Testis (tissue), 3 donors: Measurements from ENCODE around the gene ABHD18. TPM values are rescaled to one million over a fixed set of nuclear protein-coding genes. Genes with fewer than 3 reads are reported as not detected.
"Not testable (repeated sequence)": the region's sequence is repeated elsewhere in the genome, so short reads cannot be mapped to it uniquely, and the experiment has no call there.

Source experiments
- DNase-seq: peaks from one replicate; pipeline ENCODE4 v3.0.0-alpha.2; 2019
- H3K27ac ChIP-seq, 2 donors: fragments of 200-600 bp; sonication (generic); one replicate each; pipeline ENCODE4 v1.5.1; 2019
- H3K27me3 ChIP-seq: fragments of 200-600 bp; sonication (generic); one replicate; pipeline ENCODE4 v1.5.1; 2019
- H3K36me3 ChIP-seq: fragments of 200-600 bp; sonication (generic); one replicate; pipeline ENCODE4 v1.5.1; 2017; ENCODE audit warnings: low read depth; ENCODE audit errors: missing control alignments
- H3K4me1 ChIP-seq: fragments of 200-600 bp; sonication (generic); one replicate; pipeline ENCODE4 v1.5.1; 2019
- H3K4me3 ChIP-seq, 2 donors: fragments of 200-600 bp; sonication (generic); one replicate each; pipeline ENCODE4 v1.5.1; 2017 to 2019
- H3K9me3 ChIP-seq: fragments of 200-600 bp; sonication (generic); one replicate; pipeline ENCODE4 v1.5.1; 2017
- CTCF ChIP-seq, 3 experiments: fragments of 450-650 bp in 2 of 3; fragments of 200-600 bp in 1 of 3; sonication (generic) in 1 of 3; IDR thresholded peaks; one replicate each; pipeline ENCODE4 v1.5.1; 2016 to 2019; ENCODE audit warnings: antibody characterized with exemption in 3 of 3, mild to moderate bottlenecking in 2 of 3, moderate library complexity in 1 of 3
- POLR2A ChIP-seq: fragments of 450-650 bp; IDR thresholded peaks from one replicate; pipeline ENCODE4 v1.6.1; 2017; ENCODE audit warnings: antibody characterized with exemption, mild to moderate bottlenecking, moderate library complexity
- whole genome bisulfite sequencing, 2 donors: methylation state at CpG; one replicate each; pipeline ENCODE4 v1.1.5; 2018; 5-methylcytosine and 5-hydroxymethylcytosine counted together
- intact Hi-C: fragments of 100-400 bp; cut with DNase I; formaldehyde crosslinking; loops from one replicate; pipeline ENCODE4 v1.15.1; 2023; ENCODE audit warnings: low total_unique reads
- polyA plus RNA-seq: library from polyadenylated mRNA; stranded (reverse); fragments of 350-450 nt; fragmentation: Illumina TruSeq; extraction: RNeasy Lipid Tissue Mini Kit (QIAGEN cat#74804); gene quantifications from one replicate; pipeline ENCODE4 v1.2.3, GENCODE V29; 2014; ENCODE audit warnings: low read depth, low replicate concordance; ENCODE audit not compliant: insufficient read depth
- total RNA-seq, 2 donors: library from RNA; depleted of rRNA; stranded (reverse); fragments of >200 nt; gene quantifications; one replicate each; pipeline ENCODE4 v1.2.3, GENCODE V29; 2016

Gene ABHD18
- total and polyA plus RNA-seq, 3 donors from 2014 or later = 5.1 to 9.0 (median 8.6) TPM

- Histone ChIP-seq H3K36me3 (no peaks in the 10 kb centered on the region), H3K9me3 (no peaks in the 10 kb centered on the region), H3K27ac (no peak overlapping the region), H3K27me3 (no peaks in the 10 kb centered on the region), H3K4me3 (no peak overlapping the region), H3K4me1 (no peaks in the 10 kb centered on the region)
- no peak for TF ChIP-seq CTCF (IDR thresholded peaks at IDR 0.05)
- no peak for TF ChIP-seq POLR2A
- intact Hi-C loops = no loop called here
- DNase-seq = no peak
Measured at GRCh38 chr4:128056396-128056795, 91.2 kb downstream of the ABHD18 start.

GRCh38 chr4:128060121-128060698, 95.0 kb downstream of the ABHD18 start:
- TF ChIP-seq POLR2A (no peak), CTCF (IDR thresholded peaks at IDR 0.05) (no peak)
- intact Hi-C loops = no loop called here
- WGBS, 2 donors = 13 to 17% methylated on average over 21 of the region's 21 CpGs

GRCh38 chr4:128060699-128061565, 95.7 kb downstream of the ABHD18 start, which contains the start of gene LARP1B:
LARP1B (plus strand) TSS chr4:128061312; CDS start chr4:128074952, 13,640 bp downstream.
- intact Hi-C loops = no loop called here
- H3K4me1 ChIP-seq = peaks cover 5% of the 10 kb centered on the region
- no peaks in the 10 kb centered on the region for H3K36me3 ChIP-seq
- peak; percentile 96 for DNase-seq
- peak within 1 kb of the TSS; percentile 97 to 98 for H3K27ac ChIP-seq
- no peak for TF ChIP-seq CTCF (IDR thresholded peaks at IDR 0.05)
- TF ChIP-seq POLR2A = peak; percentile 65
- H3K27me3 ChIP-seq = no peaks in the 10 kb centered on the region
- H3K4me3 ChIP-seq = peak within 1 kb of the TSS; percentile 80 to 86
- WGBS, 2 donors = 0 to 3% methylated on average over 6 to 65 of the region's 112 CpGs
- no peaks in the 10 kb centered on the region for H3K9me3 ChIP-seq

More at GRCh38 chr4:128060121-128060698, 95.0 kb downstream of the ABHD18 start:
- peak overlapping the region; percentile 80 to 86 for H3K4me3 ChIP-seq
- no peak for DNase-seq
- no peaks in the 10 kb centered on the region for H3K27me3 ChIP-seq
- peaks cover 5% of the 10 kb centered on the region for H3K4me1 ChIP-seq
- no peaks in the 10 kb centered on the region for H3K36me3 ChIP-seq
- H3K27ac ChIP-seq = peak overlapping the region; percentile 97 to 98
- no peaks in the 10 kb centered on the region for H3K9me3 ChIP-seq

- DNase-seq = peak; percentile 63
- TF ChIP-seq POLR2A (no peak), CTCF (IDR thresholded peaks at IDR 0.05) (no peak)
- peaks cover 5% of the 10 kb centered on the region for H3K4me1 ChIP-seq
- peak overlapping the region; percentile 97 to 98 for H3K27ac ChIP-seq
- H3K4me3 ChIP-seq = peak overlapping the region; percentile 80 to 86
- H3K27me3 ChIP-seq = no peaks in the 10 kb centered on the region
- no peaks in the 10 kb centered on the region for H3K9me3 ChIP-seq
- WGBS, 2 donors = 0 to 1% methylated on average over 19 to 72 of the region's 101 CpGs
- H3K36me3 ChIP-seq = no peaks in the 10 kb centered on the region
- intact Hi-C loops = no loop called here
Measured at GRCh38 chr4:128061566-128062536, 96.6 kb downstream of the ABHD18 start.

- intact Hi-C loops, H3K4me1 ChIP-seq, DNase-seq, H3K27me3 ChIP-seq, H3K9me3 ChIP-seq, H3K4me3 ChIP-seq, H3K27ac ChIP-seq, H3K36me3 ChIP-seq: not testable (repeated sequence)
- 94 to 97% methylated on average over 10 of the region's 10 CpGs for WGBS, 2 donors
Measured at GRCh38 chr4:128066453-128066820, 101.2 kb downstream of the ABHD18 start.
